Nephron progenitor cell (in vitro differentiated cells): ENCODE results near the gene IPCEF1.
"Not testable (repeated sequence)": the region's sequence is repeated elsewhere in the genome, so short reads cannot be mapped to it uniquely, and the experiment has no call there.

Experiments
- DNase-seq: peaks from one replicate; pipeline ENCODE4 v3.0.0; 2021
- H3K27ac Mint-ChIP-seq: 2 replicates; pipeline ENCODE4 v1.8.0; 2021; ENCODE audit warnings: mild to moderate bottlenecking, moderate library complexity, mixed read lengths
- H3K27me3 Mint-ChIP-seq: 2 replicates; pipeline ENCODE4 v1.8.0; 2021; ENCODE audit warnings: mild to moderate bottlenecking, low read depth, mixed read lengths; ENCODE audit not compliant: poor library complexity
- H3K36me3 Mint-ChIP-seq: 2 replicates; pipeline ENCODE4 v1.8.0; 2021; ENCODE audit warnings: low read depth, mixed read lengths
- H3K4me1 Mint-ChIP-seq: 2 replicates; pipeline ENCODE4 v1.8.0; 2021; ENCODE audit warnings: mixed read lengths
- H3K4me3 Mint-ChIP-seq: 2 replicates; pipeline ENCODE4 v1.8.0; 2021; ENCODE audit warnings: mild to moderate bottlenecking, moderate library complexity, mixed read lengths
- H3K9me3 Mint-ChIP-seq: 2 replicates; pipeline ENCODE4 v1.8.0; 2021; ENCODE audit warnings: mild to moderate bottlenecking, moderate library complexity, mixed read lengths
- CTCF ChIP-seq: fragments of 200-600 bp; sonication (generic); IDR thresholded peaks from 2 replicates; pipeline ENCODE4 v1.5.0; 2021; ENCODE audit warnings: antibody characterized with exemption

IPCEF1 gene

GRCh38 chr6:154341871-154342270, 14.7 kb downstream of the IPCEF1 start:
- no peak for DNase-seq
- H3K27me3 Mint-ChIP-seq, result peaks cover 4% of the 10 kb centered on the region
- H3K4me3 Mint-ChIP-seq, result no peak overlapping the region
- peaks cover 7% of the 10 kb centered on the region for H3K9me3 Mint-ChIP-seq
- no peaks in the 10 kb centered on the region for H3K36me3 Mint-ChIP-seq
- peaks cover 21% of the 10 kb centered on the region for H3K4me1 Mint-ChIP-seq
- TF ChIP-seq CTCF, result no peak
- no peak overlapping the region for H3K27ac Mint-ChIP-seq

DNA sequence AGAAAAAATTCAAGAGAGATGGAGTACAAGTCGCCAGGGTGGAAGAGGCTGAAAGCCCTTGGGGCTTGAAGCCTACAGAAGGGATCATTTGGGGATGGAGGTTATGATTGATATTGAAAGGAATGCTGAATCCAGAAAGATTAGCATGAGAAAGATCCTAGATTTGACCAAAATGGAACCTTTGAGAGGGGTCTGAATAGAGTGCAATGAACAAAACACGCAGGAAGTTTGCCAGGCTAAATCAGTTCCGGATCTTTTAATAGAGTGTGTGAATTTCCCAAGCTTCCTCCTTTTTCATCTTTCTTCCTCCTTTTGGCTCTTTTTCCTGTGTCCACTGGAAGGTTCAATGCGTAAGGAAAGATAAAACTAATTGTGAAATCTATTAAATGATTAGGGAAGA, 15.3 kb downstream of the IPCEF1 start:
- no peak overlapping the region for H3K4me3 Mint-ChIP-seq
- no peak for DNase-seq
- no peaks in the 10 kb centered on the region for H3K36me3 Mint-ChIP-seq
- no peak overlapping the region for H3K27ac Mint-ChIP-seq
- no peak for TF ChIP-seq CTCF
- peaks cover 21% of the 10 kb centered on the region for H3K4me1 Mint-ChIP-seq
- H3K9me3 Mint-ChIP-seq, result peaks cover 1% of the 10 kb centered on the region
- peaks cover 4% of the 10 kb centered on the region for H3K27me3 Mint-ChIP-seq

- Mint-ChIP-seq H3K27me3 (peaks cover 5% of the 10 kb centered on the region), H3K9me3 (no peaks in the 10 kb centered on the region), H3K27ac (no peak overlapping the region), H3K36me3 (no peaks in the 10 kb centered on the region), H3K4me1 (peaks cover 8% of the 10 kb centered on the region), H3K4me3 (no peak overlapping the region)
- no peak for DNase-seq
- no peak for TF ChIP-seq CTCF
Observed at GRCh38 chr6:154337406-154338005, 19.1 kb downstream of the IPCEF1 start.

- H3K27ac Mint-ChIP-seq, H3K36me3 Mint-ChIP-seq, DNase-seq, H3K27me3 Mint-ChIP-seq, H3K4me3 Mint-ChIP-seq: not testable (repeated sequence)
- peaks cover 11% of the 10 kb centered on the region for H3K4me1 Mint-ChIP-seq
- H3K9me3 Mint-ChIP-seq, result peaks cover 22% of the 10 kb centered on the region
Observed at GRCh38 chr6:154334147-154334546, 22.5 kb downstream of the IPCEF1 start.

DNA sequence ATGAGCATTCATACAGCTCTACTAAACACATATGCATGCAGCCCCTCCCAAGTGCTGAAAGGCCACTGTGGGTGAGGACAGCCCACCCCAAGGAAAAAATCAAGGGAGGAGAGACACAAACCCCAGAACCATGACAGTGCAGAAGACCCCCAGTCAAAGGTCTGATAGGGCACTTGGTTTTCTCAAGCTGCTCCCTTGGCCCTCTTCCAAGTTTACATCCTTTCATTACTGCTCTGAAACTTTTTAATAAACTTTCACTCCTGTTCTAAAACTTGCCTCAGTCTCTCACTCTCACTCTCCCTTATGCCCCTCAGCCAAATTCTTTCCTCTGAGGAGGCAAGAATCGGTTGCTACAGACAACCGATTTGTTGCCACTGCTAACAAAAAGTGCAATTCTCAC, 24.9 kb downstream of the IPCEF1 start:
- Mint-ChIP-seq H3K4me3 (no peak overlapping the region), H3K27ac (no peak overlapping the region), H3K36me3 (no peaks in the 10 kb centered on the region), H3K27me3 (peaks cover 5% of the 10 kb centered on the region), H3K4me1 (peaks cover 11% of the 10 kb centered on the region), H3K9me3 (peaks cover 22% of the 10 kb centered on the region)
- no peak for TF ChIP-seq CTCF
- no peak for DNase-seq

GRCh38 chr6:154329350-154330170, 27.0 kb downstream of the IPCEF1 start:
- no peak overlapping the region for H3K4me3 Mint-ChIP-seq
- H3K9me3 Mint-ChIP-seq, result peaks cover 22% of the 10 kb centered on the region
- no peaks in the 10 kb centered on the region for H3K36me3 Mint-ChIP-seq
- H3K27me3 Mint-ChIP-seq, result peaks cover 6% of the 10 kb centered on the region
- H3K27ac Mint-ChIP-seq, result peak overlapping the region; percentile 58
- peaks cover 11% of the 10 kb centered on the region for H3K4me1 Mint-ChIP-seq
- DNase-seq, result no peak
- no peak for TF ChIP-seq CTCF

- not testable (repeated sequence) for H3K36me3 Mint-ChIP-seq, H3K4me3 Mint-ChIP-seq, DNase-seq, H3K27ac Mint-ChIP-seq, H3K27me3 Mint-ChIP-seq, H3K4me1 Mint-ChIP-seq
- peaks cover 29% of the 10 kb centered on the region for H3K9me3 Mint-ChIP-seq
Observed at GRCh38 chr6:154327313-154327712, 29.3 kb downstream of the IPCEF1 start.
